Kidney (tissue), 14 donors: ENCODE results near the gene PLXNB3. TPM values are rescaled to one million over a fixed set of nuclear protein-coding genes. Genes with fewer than 3 reads are reported as not detected.

Source experiments
- DNase-seq, 5 donors: peaks; one replicate each; pipeline ENCODE4 v3.0.0-alpha.2; 2013 to 2020
- FAIRE-seq: peaks from 2 replicates; lab custom pipeline; 2012; peaks lifted over from hg19 to GRCh38; lab: Jason Lieb, UNC
- H3K27ac ChIP-seq, 2 donors: one replicate each; pipeline ENCODE4 v1.7.0; 2013; ENCODE audit warnings: low read depth in 2 of 2, low read length in 2 of 2, inconsistent platforms in 1 of 2
- H3K27me3 ChIP-seq: one replicate; pipeline ENCODE4 v1.7.1; 2013; ENCODE audit warnings: low read length, inconsistent platforms; ENCODE audit not compliant: control insufficient read depth, insufficient read depth
- H3K36me3 ChIP-seq, 3 donors: one replicate each; pipeline versions ENCODE4 v1.7.0 to v1.7.1; 2013; ENCODE audit warnings: low read length in 3 of 3, control low read depth in 1 of 3, inconsistent platforms in 1 of 3; ENCODE audit not compliant: insufficient read depth in 3 of 3, control insufficient read depth in 2 of 3
- H3K4me1 ChIP-seq, 3 donors: one replicate each; pipeline versions ENCODE4 v1.7.0 to v1.7.1; 2013; ENCODE audit warnings: low read length in 3 of 3, inconsistent platforms in 1 of 3, low read depth in 1 of 3; ENCODE audit not compliant: control insufficient read depth in 2 of 3, insufficient read depth in 2 of 3
- H3K4me3 ChIP-seq, 3 donors: one replicate each; pipeline versions ENCODE4 v1.7.0 to v1.8.1; 2013; ENCODE audit warnings: low read length in 3 of 3, control low read depth in 1 of 3, inconsistent platforms in 1 of 3
- H3K9ac ChIP-seq, 3 donors: one replicate each; pipeline versions ENCODE4 v1.7.0 to v1.7.1; 2013; ENCODE audit warnings: low read length in 3 of 3, control low read depth in 1 of 3, inconsistent platforms in 1 of 3
- H3K9me3 ChIP-seq, 3 donors: one replicate each; pipeline versions ENCODE4 v1.7.0 to v1.7.1; 2013; ENCODE audit warnings: low read length in 3 of 3, control low read depth in 1 of 3, inconsistent platforms in 1 of 3; ENCODE audit not compliant: control insufficient read depth in 2 of 3, insufficient read depth in 1 of 3
- CTCF ChIP-seq: IDR thresholded peaks from 3 replicates; pipeline ENCODE4 v1.5.1; 2012; ENCODE audit warnings: mild to moderate bottlenecking, moderate library complexity, borderline replicate concordance; ENCODE audit not compliant: insufficient read depth; ENCODE audit errors: extremely low read depth
- intact Hi-C: fragments of 100-400 bp; cut with DNase I; formaldehyde crosslinking; loops from one replicate; pipeline ENCODE4 v1.11.1; 2022
- polyA plus RNA-seq: library from polyadenylated mRNA; stranded (reverse); fragments of 350-450 nt; fragmentation: Illumina TruSeq; extraction: RNeasy Lipid Tissue Mini Kit (QIAGEN cat#74804); gene quantifications from one replicate; pipeline ENCODE4 v1.2.3, GENCODE V29; 2014; ENCODE audit warnings: low read depth, low replicate concordance; ENCODE audit not compliant: insufficient read depth
- total RNA-seq: library from RNA; stranded (reverse); fragmentation: NEBNext Ultra II Directional; extraction: Animal tissue kit (Norgen Biotek cat#: 25700); gene quantifications from one replicate; pipeline ENCODE4 v1.2.1, GENCODE V29; 2021
- donor health status: control.
- donor health status: control.
- donor health status: control.
- donor health status: control.
- donor health status: control.
- donor health status: DM: yes; HTN: yes; CAD: no.
- donor health status: Normal renal cell carcinoma (clear cell type).

Gene PLXNB3
- total and polyA plus RNA-seq, 2 donors from 2014 or later = 2.2 to 5.6 TPM

DNA sequence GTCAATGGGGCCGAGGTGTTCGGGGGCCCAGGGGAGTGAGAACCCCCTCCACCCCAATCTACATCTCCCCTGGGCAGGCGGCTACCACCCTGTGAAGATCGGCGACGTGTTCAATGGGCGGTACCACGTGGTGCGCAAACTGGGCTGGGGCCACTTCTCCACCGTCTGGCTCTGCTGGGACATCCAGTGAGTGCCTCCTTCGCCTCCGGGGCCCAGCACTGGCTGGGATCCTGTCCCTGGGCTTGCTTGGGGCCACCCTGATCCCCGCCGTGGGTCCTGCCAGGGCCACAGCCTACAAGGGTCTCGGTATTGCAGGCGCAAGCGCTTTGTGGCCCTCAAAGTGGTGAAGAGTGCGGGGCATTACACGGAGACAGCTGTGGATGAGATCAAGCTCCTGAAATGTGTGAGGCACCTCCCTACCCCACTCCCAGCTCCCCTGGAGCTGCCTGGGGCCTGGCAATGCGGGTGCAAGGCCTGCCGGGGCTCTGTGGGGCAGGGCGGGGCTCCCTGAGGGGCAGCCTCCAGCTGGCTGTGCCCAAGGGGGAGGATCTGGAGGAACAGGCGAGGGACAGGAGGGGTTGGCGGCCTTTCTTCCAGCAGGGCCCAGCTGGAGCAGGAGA, 17.5 kb downstream of the PLXNB3 start:
- Histone ChIP-seq H3K9ac (no peak overlapping the region), H3K36me3 (no peaks in the 10 kb centered on the region), H3K27me3 (no peaks in the 10 kb centered on the region), H3K9me3 (no peaks in the 10 kb centered on the region), H3K27ac (no peak overlapping the region), H3K4me3 (no peak overlapping the region), H3K4me1 (no peaks in the 10 kb centered on the region)
- DNase-seq (no peak), FAIRE-seq (no peak)
- intact Hi-C loops = no loop called here
- no peak for TF ChIP-seq CTCF

- no peak for FAIRE-seq
These were observed 18.3 kb downstream of the PLXNB3 start for GRCh38 chrX:153782313-153782712.

DNA sequence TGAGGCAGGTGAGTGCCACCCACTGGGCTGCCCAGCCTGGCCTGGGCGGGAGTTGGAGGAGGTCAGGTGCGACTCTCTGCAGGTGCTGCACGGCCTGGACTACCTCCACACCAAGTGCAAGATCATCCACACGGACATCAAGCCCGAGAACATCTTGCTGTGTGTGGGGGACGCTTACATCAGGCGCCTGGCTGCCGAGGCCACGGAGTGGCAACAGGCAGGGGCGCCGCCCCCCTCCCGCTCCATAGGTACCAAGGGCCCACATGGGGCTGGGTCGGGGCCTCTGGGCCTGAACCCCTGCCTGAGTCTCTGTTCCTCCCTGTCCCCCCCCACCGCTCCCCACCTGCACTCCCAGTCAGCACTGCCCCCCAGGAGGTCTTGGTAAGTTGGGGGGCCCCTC, 18.8 kb downstream of the PLXNB3 start:
- Histone ChIP-seq H3K9me3 (no peaks in the 10 kb centered on the region), H3K4me3 (no peak overlapping the region), H3K9ac (no peak overlapping the region), H3K27ac (no peak overlapping the region), H3K27me3 (no peaks in the 10 kb centered on the region), H3K36me3 (no peaks in the 10 kb centered on the region), H3K4me1 (no peaks in the 10 kb centered on the region)
- no peak for TF ChIP-seq CTCF
- DNase-seq (no peak), FAIRE-seq (no peak)
- intact Hi-C loops = no loop called here

More at GRCh38 chrX:153782313-153782712, 18.3 kb downstream of the PLXNB3 start:
- no peak for TF ChIP-seq CTCF
- Histone ChIP-seq H3K9me3 (no peaks in the 10 kb centered on the region), H3K27ac (no peak overlapping the region), H3K4me3 (no peak overlapping the region), H3K36me3 (no peaks in the 10 kb centered on the region), H3K4me1 (no peaks in the 10 kb centered on the region), H3K27me3 (no peaks in the 10 kb centered on the region), H3K9ac (no peak overlapping the region)
- no peak for DNase-seq
- intact Hi-C loops = no loop called here
